Adipocyte (in vitro differentiated cells): ENCODE results near the gene RNASEH2A.
"Not testable (repeated sequence)": the region's sequence is repeated elsewhere in the genome, so short reads cannot be mapped to it uniquely, and the experiment has no call there.

Experiments used
- DNase-seq: peaks from one replicate; pipeline ENCODE4 v3.0.0-alpha.2; 2015; ENCODE audit warnings: low read depth
- H3K27me3 ChIP-seq: replicated peaks from 2 replicates; pipeline ENCODE4 v1.7.0; 2013; ENCODE audit warnings: mild to moderate bottlenecking, low read length, moderate library complexity; ENCODE audit not compliant: control insufficient read depth, insufficient read depth
- H3K36me3 ChIP-seq: 2 replicates; pipeline ENCODE4 v1.7.0; 2013; ENCODE audit warnings: low read length, mild to moderate bottlenecking, moderate library complexity; ENCODE audit not compliant: control insufficient read depth, insufficient read depth, severe bottlenecking
- H3K4me1 ChIP-seq: 2 replicates; pipeline ENCODE4 v1.7.0; 2013; ENCODE audit warnings: mild to moderate bottlenecking, low read length, moderate library complexity; ENCODE audit not compliant: control insufficient read depth, insufficient read depth
- H3K4me3 ChIP-seq: 2 replicates; pipeline ENCODE4 v1.7.0; 2013; ENCODE audit warnings: mild to moderate bottlenecking, low read length, moderate library complexity
- H3K9ac ChIP-seq: 2 replicates; pipeline ENCODE4 v1.7.0; 2013; ENCODE audit warnings: mild to moderate bottlenecking, low read length, moderate library complexity
- H3K9me3 ChIP-seq: 2 replicates; pipeline ENCODE4 v1.7.0; 2013; ENCODE audit warnings: mild to moderate bottlenecking, low read length, moderate library complexity; ENCODE audit not compliant: control insufficient read depth

RNASEH2A gene

GRCh38 chr19:12797141-12797587 lies 9.2 kb upstream of the RNASEH2A start:
- DNase-seq = no peak
- no peaks in the 10 kb centered on the region for H3K9me3 ChIP-seq
- H3K36me3 ChIP-seq = peaks cover 16% of the 10 kb centered on the region
- peaks cover 28% of the 10 kb centered on the region for H3K4me1 ChIP-seq
- H3K27me3 ChIP-seq = no peaks in the 10 kb centered on the region
- no peak overlapping the region for H3K9ac ChIP-seq
- no peak overlapping the region for H3K4me3 ChIP-seq

GRCh38 chr19:12797607-12798006 lies 8.8 kb upstream of the RNASEH2A start:
- not testable (repeated sequence) for H3K9me3 ChIP-seq, H3K27me3 ChIP-seq, H3K4me3 ChIP-seq, H3K9ac ChIP-seq, DNase-seq
- Histone ChIP-seq H3K4me1 (peaks cover 32% of the 10 kb centered on the region), H3K36me3 (peaks cover 16% of the 10 kb centered on the region)

- Histone ChIP-seq H3K36me3 (peaks cover 16% of the 10 kb centered on the region), H3K27me3 (no peaks in the 10 kb centered on the region), H3K9ac (peak overlapping the region; percentile 94), H3K9me3 (no peaks in the 10 kb centered on the region), H3K4me3 (peak overlapping the region; percentile 89), H3K4me1 (peaks cover 30% of the 10 kb centered on the region)
- no peak for DNase-seq
These were observed 6.5 kb upstream of the RNASEH2A start for GRCh38 chr19:12799742-12800465.

DNA sequence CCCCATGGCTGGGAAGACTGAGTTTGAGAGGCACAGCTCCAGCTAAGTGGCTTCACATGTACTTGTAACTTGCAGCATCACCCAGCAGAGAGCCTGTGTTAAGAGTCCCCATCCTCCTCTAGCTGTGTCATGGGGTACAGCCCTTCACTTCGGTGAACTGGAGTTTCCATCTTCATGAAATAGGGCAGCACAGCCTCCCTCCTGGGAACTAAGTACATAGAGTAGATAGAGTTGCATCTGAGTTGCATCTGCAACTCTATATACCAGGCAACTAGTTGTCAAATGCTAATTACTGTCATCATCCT lies 6.0 kb upstream of the RNASEH2A start:
- peaks cover 30% of the 10 kb centered on the region for H3K4me1 ChIP-seq
- H3K9me3 ChIP-seq = no peaks in the 10 kb centered on the region
- H3K27me3 ChIP-seq = no peaks in the 10 kb centered on the region
- DNase-seq = no peak
- peak overlapping the region; percentile 94 for H3K9ac ChIP-seq
- H3K4me3 ChIP-seq = peak overlapping the region; percentile 89
- peaks cover 16% of the 10 kb centered on the region for H3K36me3 ChIP-seq

DNA sequence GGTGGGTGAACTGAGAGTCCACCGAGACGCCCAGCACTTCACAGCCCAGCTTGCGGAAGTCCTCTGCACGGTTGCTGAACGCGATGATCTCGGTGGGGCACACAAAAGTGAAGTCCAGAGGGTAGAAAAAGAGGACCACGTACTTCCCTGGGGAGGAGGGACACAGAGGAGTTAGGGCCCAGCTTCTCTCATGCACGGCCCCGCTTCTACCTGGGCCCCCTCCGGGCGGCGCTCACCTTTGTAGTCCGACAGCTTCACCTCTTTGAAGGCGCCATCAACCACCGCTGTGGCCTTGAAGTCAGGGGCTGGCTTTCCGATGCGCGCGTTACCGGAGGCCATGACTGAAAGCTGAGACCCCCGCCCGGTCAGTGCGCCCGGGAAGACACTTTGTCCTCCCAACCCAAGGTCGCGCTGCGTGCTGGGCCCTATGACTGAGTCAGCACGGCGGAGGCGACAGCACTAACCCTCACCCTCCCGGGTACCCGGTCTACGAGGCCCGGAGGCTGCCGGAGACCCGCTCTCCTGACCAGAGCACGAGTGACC lies 5.4 kb upstream of the RNASEH2A start:
- Histone ChIP-seq H3K36me3 (peaks cover 16% of the 10 kb centered on the region), H3K4me3 (peak overlapping the region; percentile 89), H3K9ac (peak overlapping the region; percentile 94), H3K4me1 (peaks cover 28% of the 10 kb centered on the region), H3K9me3 (no peaks in the 10 kb centered on the region), H3K27me3 (no peaks in the 10 kb centered on the region)
- peak; percentile 51 for DNase-seq

- peak within 1 kb of the TSS; percentile 94 for H3K9ac ChIP-seq
- peaks cover 27% of the 10 kb centered on the region for H3K4me1 ChIP-seq
- peaks cover 16% of the 10 kb centered on the region for H3K36me3 ChIP-seq
- H3K27me3 ChIP-seq = no peaks in the 10 kb centered on the region
- H3K9me3 ChIP-seq = no peaks in the 10 kb centered on the region
- peak; percentile 88 for DNase-seq
- peak within 1 kb of the TSS; percentile 89 for H3K4me3 ChIP-seq
These were observed 4.7 kb upstream of the RNASEH2A start, which contains the start of the genes PRDX2 and THSD8 for GRCh38 chr19:12801466-12802266. PRDX2 (minus strand) TSS chr19:12801800; CDS start chr19:12801261, 539 bp downstream. THSD8 (plus strand) TSS chr19:12802069; CDS start chr19:12802072, 3 bp downstream.

GRCh38 chr19:12802267-12803106 lies 3.9 kb upstream of the RNASEH2A start:
- Histone ChIP-seq H3K9ac (peak overlapping the region; percentile 94), H3K4me3 (peak overlapping the region; percentile 89), H3K4me1 (peaks cover 33% of the 10 kb centered on the region), H3K9me3 (no peaks in the 10 kb centered on the region), H3K36me3 (peaks cover 16% of the 10 kb centered on the region), H3K27me3 (no peaks in the 10 kb centered on the region)
- DNase-seq = peak; percentile 43

DNA sequence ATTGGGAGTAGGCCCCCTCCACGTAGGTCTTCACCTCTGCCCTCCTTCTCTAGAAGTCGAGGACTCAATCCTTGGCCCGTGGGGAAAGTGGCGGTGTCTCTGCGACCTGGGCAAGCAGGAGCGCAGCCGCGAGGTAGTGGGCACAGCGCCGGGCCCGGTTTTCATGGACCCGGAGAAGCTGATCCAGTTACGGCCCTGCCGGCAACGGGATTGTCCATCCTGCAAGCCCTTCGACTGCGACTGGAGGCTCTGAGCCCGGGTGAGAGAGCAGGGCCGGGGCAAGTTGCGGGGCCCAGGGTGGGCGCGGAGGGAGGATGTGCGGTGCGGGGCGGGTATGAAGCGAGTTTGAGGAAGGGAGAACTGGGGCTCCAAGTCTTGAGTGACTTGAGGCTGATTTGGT lies 2.3 kb upstream of the RNASEH2A start:
- Histone ChIP-seq H3K9ac (no peak overlapping the region), H3K9me3 (no peaks in the 10 kb centered on the region), H3K36me3 (peaks cover 14% of the 10 kb centered on the region), H3K27me3 (no peaks in the 10 kb centered on the region), H3K4me1 (peaks cover 33% of the 10 kb centered on the region), H3K4me3 (no peak overlapping the region)
- DNase-seq = no peak

DNA sequence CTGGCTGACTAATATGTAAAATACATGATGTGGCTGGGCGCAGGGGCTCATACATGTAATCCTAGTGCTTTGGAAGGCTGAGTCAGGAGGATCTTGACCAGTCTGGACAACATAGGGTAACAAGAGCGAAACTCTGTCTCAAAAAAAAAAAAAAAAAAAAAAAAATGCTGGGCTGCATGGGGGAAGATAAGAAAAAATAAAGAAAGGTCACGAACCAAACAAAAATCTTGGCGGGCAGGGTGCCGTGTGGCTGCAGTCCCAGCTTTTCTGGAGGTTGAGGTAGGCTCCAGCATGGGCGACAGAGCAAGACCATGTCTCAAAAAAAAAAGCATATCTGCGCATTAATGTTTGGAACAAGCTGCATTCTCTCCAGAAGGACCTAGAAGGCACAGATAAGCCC lies 8.7 kb downstream of the RNASEH2A start:
- Histone ChIP-seq H3K4me1 (no peaks in the 10 kb centered on the region), H3K36me3 (no peaks in the 10 kb centered on the region), H3K4me3 (no peak overlapping the region), H3K27me3 (no peaks in the 10 kb centered on the region), H3K9me3 (no peaks in the 10 kb centered on the region), H3K9ac (no peak overlapping the region)
- no peak for DNase-seq

DNA sequence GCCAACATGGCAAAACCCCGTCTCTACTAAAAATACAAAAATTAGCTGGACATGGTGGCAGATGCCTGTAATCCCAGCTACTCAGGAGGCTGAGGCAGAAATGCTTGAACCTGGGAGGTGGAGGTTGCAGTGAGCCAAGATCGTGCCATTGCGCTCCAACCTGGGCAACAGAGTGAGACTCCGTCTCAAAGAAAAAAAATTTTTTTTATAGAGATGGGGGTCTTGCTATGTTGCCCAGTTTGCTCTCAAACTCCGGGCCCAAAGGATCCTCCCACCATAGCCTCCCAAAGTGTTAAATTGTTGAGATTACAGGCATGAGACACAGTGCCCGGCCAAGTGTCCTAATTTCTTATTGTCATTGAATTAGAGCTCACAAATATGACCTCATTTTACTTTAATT lies 10.8 kb downstream of the RNASEH2A start:
- not testable (repeated sequence) for H3K4me1 ChIP-seq, H3K9ac ChIP-seq, H3K27me3 ChIP-seq, H3K4me3 ChIP-seq, H3K36me3 ChIP-seq, DNase-seq, H3K9me3 ChIP-seq

- not testable (repeated sequence) for H3K4me1 ChIP-seq, H3K9ac ChIP-seq, DNase-seq, H3K9me3 ChIP-seq, H3K27me3 ChIP-seq, H3K36me3 ChIP-seq, H3K4me3 ChIP-seq
These were observed 11.4 kb downstream of the RNASEH2A start for GRCh38 chr19:12817810-12818209.
